ENCODE results near the gene JOSD2.

The JOSD2 gene

DNA sequence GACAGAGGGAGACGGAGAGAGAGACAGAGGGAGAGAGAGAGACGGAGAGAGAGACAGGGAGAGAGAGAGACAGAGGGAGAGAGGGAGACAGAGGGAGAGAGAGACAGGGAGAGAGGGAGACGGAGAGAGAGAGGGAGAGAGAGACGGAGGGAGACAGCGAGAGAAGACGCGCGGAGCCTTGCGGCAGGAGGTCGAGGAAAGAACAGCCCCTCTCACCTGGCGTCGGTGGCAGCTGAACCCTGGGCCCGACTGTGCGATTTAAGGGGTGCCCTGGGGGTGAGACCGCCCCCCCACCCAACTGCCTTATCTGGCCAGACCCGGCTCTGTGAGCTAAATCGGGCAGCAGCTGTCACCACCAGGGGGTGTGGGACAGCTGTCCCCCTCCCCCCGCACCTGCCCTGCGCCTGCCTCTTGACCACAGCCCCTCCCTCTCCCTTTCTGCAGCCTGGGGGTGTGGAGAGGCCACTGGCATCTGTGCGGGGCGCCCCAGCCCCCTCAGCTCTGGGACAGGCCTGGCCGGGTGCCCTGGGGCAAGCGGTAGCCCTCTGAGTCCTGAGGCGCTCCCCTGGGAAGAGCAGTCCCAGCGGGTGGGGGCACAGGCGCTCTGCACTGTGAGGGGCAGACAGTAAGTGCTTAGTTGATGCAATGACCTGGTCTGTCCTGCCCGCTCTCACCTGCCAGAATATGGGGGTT, 10.8 kb downstream of the JOSD2 start:
- no peak overlapping the region for H3K4me3 ChIP-seq (ENCODE audit: low read depth, low read length)

GRCh38 chr19:50498219-50499056, 12.6 kb downstream of the JOSD2 start:
- no peak for TF ChIP-seq CTCF (IDR thresholded peaks at IDR 0.05; ENCODE audit: borderline replicate concordance, insufficient read depth, low read depth, low read length)
- H3K4me3 ChIP-seq (ENCODE audit: low read depth, low read length): no peak overlapping the region

More for the DNA sequence above, 10.8 kb downstream of the JOSD2 start:
- peak; percentile 38; the same call in 1 of the 2 replicates for TF ChIP-seq CTCF (IDR thresholded peaks at IDR 0.05; ENCODE audit: borderline replicate concordance, insufficient read depth, low read depth, low read length)

GRCh38 chr19:50497022-50497405, 14.0 kb downstream of the JOSD2 start:
- H3K4me3 ChIP-seq (ENCODE audit: low read depth, low read length): no peak overlapping the region
- TF ChIP-seq CTCF (IDR thresholded peaks at IDR 0.05; ENCODE audit: borderline replicate concordance, insufficient read depth, low read depth, low read length): no peak

DNA sequence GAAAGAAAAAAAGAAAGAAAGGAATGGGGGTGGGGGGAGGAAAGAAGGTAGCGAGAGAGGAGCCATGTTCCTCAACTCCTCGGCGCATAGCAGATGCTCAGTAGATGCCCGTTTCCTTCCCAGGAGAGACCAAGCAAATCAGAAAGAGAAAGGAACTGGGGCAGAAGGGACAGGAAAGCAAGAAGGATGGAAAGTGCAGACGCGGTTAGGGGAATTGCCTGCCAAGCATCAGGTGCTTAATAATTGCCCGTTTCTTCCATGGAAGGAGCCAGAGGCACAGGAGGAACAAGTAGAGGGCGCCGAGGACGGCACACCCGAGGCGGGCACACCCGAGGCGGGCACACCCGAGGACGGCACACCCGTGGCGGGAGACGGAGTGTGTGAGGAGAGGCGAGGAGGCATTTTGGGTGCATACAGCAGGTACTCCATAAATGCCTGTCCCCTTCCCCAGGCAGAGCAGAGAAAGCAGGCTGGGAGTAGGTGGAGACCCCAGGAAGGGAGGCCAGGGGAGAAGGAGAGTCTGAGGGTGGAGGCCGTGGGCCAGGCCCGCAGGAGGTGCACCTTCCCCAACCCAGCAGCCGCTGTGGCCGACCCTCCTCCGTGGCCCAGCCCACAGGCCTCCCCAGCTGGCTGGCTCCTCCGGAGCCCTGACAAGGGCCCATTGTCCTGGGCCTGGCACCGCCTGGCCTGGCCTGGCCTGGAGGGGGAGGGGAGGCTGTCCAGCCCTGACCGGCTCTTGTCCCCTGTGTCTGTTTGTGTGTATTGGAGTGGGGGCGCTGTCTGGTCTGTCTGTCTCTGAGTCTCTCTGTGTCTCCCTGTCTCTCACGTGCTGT, 14.6 kb downstream of the JOSD2 start:
- no peak overlapping the region for H3K4me3 ChIP-seq (ENCODE audit: low read depth, low read length)
- no peak for TF ChIP-seq CTCF (IDR thresholded peaks at IDR 0.05; ENCODE audit: borderline replicate concordance, insufficient read depth, low read depth, low read length)

DNA sequence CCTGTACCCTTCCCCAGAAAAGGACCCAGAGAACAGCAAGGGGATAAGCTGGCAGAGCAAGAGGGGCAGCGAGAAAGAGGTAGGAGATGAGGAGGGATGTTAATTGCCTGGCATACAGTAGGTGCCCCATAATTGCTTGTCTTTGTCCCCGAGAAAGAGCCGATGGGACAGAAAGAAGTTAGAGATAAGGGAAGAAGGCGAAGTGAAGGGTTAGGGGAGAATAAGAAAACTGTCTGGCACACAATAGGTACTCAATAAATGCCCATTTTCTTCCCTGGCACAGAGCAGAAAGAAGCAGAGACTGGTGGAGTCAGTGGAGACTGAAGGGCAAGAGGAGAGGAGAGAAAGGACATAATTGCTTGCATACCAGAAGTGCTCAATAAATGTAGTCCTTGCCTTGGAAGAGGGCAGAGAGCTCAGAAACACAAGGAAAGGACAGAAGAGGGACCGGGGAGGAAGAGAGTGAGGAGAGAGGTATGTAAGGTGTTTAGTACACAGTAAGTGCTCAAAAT, 15.9 kb downstream of the JOSD2 start:
- TF ChIP-seq CTCF (IDR thresholded peaks at IDR 0.05; ENCODE audit: borderline replicate concordance, insufficient read depth, low read depth, low read length): no peak
- no peak overlapping the region for H3K4me3 ChIP-seq (ENCODE audit: low read depth, low read length)

GRCh38 chr19:50494186-50495019, 16.6 kb downstream of the JOSD2 start:
- no peak for TF ChIP-seq CTCF (IDR thresholded peaks at IDR 0.05; ENCODE audit: borderline replicate concordance, insufficient read depth, low read depth, low read length)
- H3K4me3 ChIP-seq (ENCODE audit: low read depth, low read length): no peak overlapping the region
